Measurements from ENCODE around the gene TBRG1.

The TBRG1 gene

GRCh38 chr11:124661553-124661952, 38.9 kb downstream of the TBRG1 start:
- DNase-seq (ENCODE audit: low spot score), result no peak

GRCh38 chr11:124662106-124662505, 39.4 kb downstream of the TBRG1 start:
- no peak for DNase-seq (ENCODE audit: low spot score)

GRCh38 chr11:124663861-124664260, 41.2 kb downstream of the TBRG1 start:
- DNase-seq (ENCODE audit: low spot score), result no peak

- no peak for DNase-seq (ENCODE audit: low spot score)
These were observed 44.9 kb downstream of the TBRG1 start for GRCh38 chr11:124667601-124668000.

GRCh38 chr11:124669193-124669592, 46.5 kb downstream of the TBRG1 start:
- peak; percentile 75 for DNase-seq (ENCODE audit: low spot score)

- DNase-seq (ENCODE audit: low spot score), result no peak
These were observed 48.1 kb downstream of the TBRG1 start for GRCh38 chr11:124670732-124671131.

- DNase-seq (ENCODE audit: low spot score), result no peak
These were observed 50.0 kb downstream of the TBRG1 start for GRCh38 chr11:124672536-124673215.

- peak; percentile 95 for DNase-seq (ENCODE audit: low spot score)
These were observed 50.9 kb downstream of the TBRG1 start, which contains the start of the genes SIAE and SPA17 for GRCh38 chr11:124673333-124674167. SIAE (minus strand) TSS chr11:124673739; CDS start chr11:124673708, 31 bp downstream. SPA17 (plus strand) TSS chr11:124673904; CDS start chr11:124675265, 1,361 bp downstream.

- DNase-seq (ENCODE audit: low spot score), result no peak
These were observed 51.5 kb downstream of the TBRG1 start for GRCh38 chr11:124674168-124674517.

GRCh38 chr11:124674571-124674970, 51.9 kb downstream of the TBRG1 start:
- no peak for DNase-seq (ENCODE audit: low spot score)

GRCh38 chr11:124676386-124676785, 53.7 kb downstream of the TBRG1 start:
- peak; percentile 60 for DNase-seq (ENCODE audit: low spot score)

GRCh38 chr11:124678416-124678815, 55.8 kb downstream of the TBRG1 start:
- no peak for DNase-seq (ENCODE audit: low spot score)

- no peak for DNase-seq (ENCODE audit: low spot score)
These were observed 58.8 kb downstream of the TBRG1 start for GRCh38 chr11:124681421-124681820.

GRCh38 chr11:124682443-124682842, 59.8 kb downstream of the TBRG1 start:
- no peak for DNase-seq (ENCODE audit: low spot score)
